NCI-H1694 treated with DMSO at 0.1 percent for 48 hours (cell line): ENCODE results near the gene C1orf174.

Experiments used
- DNase-seq: peaks from one replicate; lab custom pipeline; 2025; lab: John Stamatoyannopoulos, UW

C1orf174 gene

GRCh38 chr1:3894626-3895278, 5.3 kb downstream of the C1orf174 start:
- no peak for DNase-seq

GRCh38 chr1:3893190-3893589, 6.9 kb downstream of the C1orf174 start:
- no peak for DNase-seq

GRCh38 chr1:3892748-3893147, 7.3 kb downstream of the C1orf174 start:
- no peak for DNase-seq

GRCh38 chr1:3891329-3891865, 8.7 kb downstream of the C1orf174 start:
- no peak for DNase-seq

GRCh38 chr1:3890389-3891328, 9.4 kb downstream of the C1orf174 start:
- no peak for DNase-seq

- DNase-seq, result no peak
Observed at GRCh38 chr1:3889936-3890335, 10.1 kb downstream of the C1orf174 start.

GRCh38 chr1:3888301-3888700, 11.8 kb downstream of the C1orf174 start:
- no peak for DNase-seq

GRCh38 chr1:3886691-3887090, 13.4 kb downstream of the C1orf174 start:
- DNase-seq, result no peak

GRCh38 chr1:3886106-3886670, 13.9 kb downstream of the C1orf174 start:
- no peak for DNase-seq

GRCh38 chr1:3885611-3886010, 14.5 kb downstream of the C1orf174 start:
- DNase-seq, result no peak

- DNase-seq, result no peak
Observed at GRCh38 chr1:3884966-3885365, 15.1 kb downstream of the C1orf174 start.

GRCh38 chr1:3883194-3883925, 16.7 kb downstream of the C1orf174 start:
- no peak for DNase-seq

- DNase-seq, result no peak
Observed at GRCh38 chr1:3881193-3881480, 18.9 kb downstream of the C1orf174 start.

GRCh38 chr1:3880429-3881192, 19.5 kb downstream of the C1orf174 start:
- no peak for DNase-seq

GRCh38 chr1:3879787-3880428, 20.2 kb downstream of the C1orf174 start:
- no peak for DNase-seq

- no peak for DNase-seq
Observed at GRCh38 chr1:3879099-3879498, 21.0 kb downstream of the C1orf174 start.

GRCh38 chr1:3876716-3877115, 23.4 kb downstream of the C1orf174 start:
- no peak for DNase-seq

GRCh38 chr1:3874736-3875135, 25.3 kb downstream of the C1orf174 start:
- no peak for DNase-seq

- no peak for DNase-seq
Observed at GRCh38 chr1:3872546-3872945, 27.5 kb downstream of the C1orf174 start.

GRCh38 chr1:3871451-3871805, 28.6 kb downstream of the C1orf174 start:
- no peak for DNase-seq

- DNase-seq, result no peak
Observed at GRCh38 chr1:3869751-3870301, 30.2 kb downstream of the C1orf174 start.
